ENCODE data around the gene NFATC4. TPM values are rescaled to one million over a fixed set of nuclear protein-coding genes. Genes with fewer than 3 reads are reported as not detected.
A peak's percentile ranks its signal among the peaks of the same experiment; 100 is the strongest.

The NFATC4 gene
- total RNA-seq, 1 donor from 2014 or later: 130 TPM

DNA sequence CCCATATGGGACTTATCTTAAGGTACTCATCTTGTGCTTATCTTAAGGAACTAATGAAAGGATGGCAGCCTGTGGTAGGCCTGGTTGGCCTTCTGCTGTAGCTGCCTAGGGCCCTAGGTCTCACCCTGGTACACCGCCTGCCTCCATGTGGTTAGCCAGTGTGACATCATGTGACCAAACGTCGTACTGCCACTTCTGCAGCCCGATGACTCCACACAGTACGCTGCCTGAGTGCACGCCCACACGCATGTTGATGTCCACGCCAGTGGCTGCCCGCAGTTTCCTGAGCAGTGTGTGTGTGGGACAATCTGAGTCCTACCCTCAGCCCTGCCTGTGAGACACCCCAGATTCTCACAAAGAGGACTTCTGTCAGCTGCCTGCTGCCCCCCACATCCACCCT lies 38.2 kb upstream of the NFATC4 start:
- H3K27ac Mint-ChIP-seq: no peak overlapping the region
- H3K4me1 Mint-ChIP-seq (ENCODE audit: unreplicated experiment): peaks cover 13% of the 10 kb centered on the region
- no peak overlapping the region for H3K4me3 Mint-ChIP-seq
- no peak for DNase-seq (ENCODE audit: extremely low spot score, unreplicated experiment)
- no peaks in the 10 kb centered on the region for H3K36me3 Mint-ChIP-seq
- peaks cover 46% of the 10 kb centered on the region for H3K27me3 Mint-ChIP-seq
- TF ChIP-seq, protein P1, sequence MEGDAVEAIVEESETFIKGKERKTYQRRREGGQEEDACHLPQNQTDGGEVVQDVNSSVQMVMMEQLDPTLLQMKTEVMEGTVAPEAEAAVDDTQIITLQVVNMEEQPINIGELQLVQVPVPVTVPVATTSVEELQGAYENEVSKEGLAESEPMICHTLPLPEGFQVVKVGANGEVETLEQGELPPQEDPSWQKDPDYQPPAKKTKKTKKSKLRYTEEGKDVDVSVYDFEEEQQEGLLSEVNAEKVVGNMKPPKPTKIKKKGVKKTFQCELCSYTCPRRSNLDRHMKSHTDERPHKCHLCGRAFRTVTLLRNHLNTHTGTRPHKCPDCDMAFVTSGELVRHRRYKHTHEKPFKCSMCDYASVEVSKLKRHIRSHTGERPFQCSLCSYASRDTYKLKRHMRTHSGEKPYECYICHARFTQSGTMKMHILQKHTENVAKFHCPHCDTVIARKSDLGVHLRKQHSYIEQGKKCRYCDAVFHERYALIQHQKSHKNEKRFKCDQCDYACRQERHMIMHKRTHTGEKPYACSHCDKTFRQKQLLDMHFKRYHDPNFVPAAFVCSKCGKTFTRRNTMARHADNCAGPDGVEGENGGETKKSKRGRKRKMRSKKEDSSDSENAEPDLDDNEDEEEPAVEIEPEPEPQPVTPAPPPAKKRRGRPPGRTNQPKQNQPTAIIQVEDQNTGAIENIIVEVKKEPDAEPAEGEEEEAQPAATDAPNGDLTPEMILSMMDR (conservative IDR thresholded peaks at IDR 0.05): no peak
- H3K9me3 Mint-ChIP-seq: no peaks in the 10 kb centered on the region

DNA sequence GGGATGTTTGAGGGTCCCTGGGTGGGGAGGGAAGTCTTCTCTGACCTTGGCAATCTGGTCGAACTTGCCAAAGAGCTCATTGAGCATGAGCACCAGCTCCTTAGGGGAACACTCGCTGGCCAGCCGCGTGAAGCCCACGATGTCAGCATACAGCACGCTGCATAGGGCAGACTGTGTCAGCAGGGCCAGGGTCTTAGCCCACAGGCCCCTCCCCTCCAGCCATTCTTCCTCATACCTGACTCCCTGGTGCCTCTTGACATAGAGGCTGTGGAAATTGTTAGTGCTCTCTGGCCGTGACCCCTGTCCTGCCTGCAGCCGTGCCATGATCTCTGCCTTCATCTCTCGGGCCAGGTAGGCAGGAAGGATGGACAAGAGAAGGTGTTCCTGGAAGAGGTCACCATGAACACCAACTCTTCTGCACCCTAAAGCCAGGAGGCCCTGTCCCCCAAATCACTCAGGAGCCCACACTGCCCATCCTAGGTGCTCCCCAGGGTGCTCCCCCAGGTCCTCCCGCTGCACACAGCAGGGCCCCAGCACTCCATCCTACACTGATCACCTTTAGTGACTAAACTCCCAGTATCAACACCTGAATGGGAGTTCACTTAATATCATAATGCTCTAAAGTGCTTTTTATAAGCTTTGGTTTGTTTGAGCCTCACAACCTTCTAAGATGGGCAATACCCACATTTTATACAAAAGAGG lies 36.9 kb upstream of the NFATC4 start:
- TF ChIP-seq, protein P1 (conservative IDR thresholded peaks at IDR 0.05): no peak
- Mint-ChIP-seq H3K4me1 (ENCODE audit: unreplicated experiment) (peaks cover 20% of the 10 kb centered on the region), H3K27ac (no peak overlapping the region), H3K9me3 (no peaks in the 10 kb centered on the region), H3K4me3 (no peak overlapping the region), H3K27me3 (peaks cover 56% of the 10 kb centered on the region), H3K36me3 (no peaks in the 10 kb centered on the region)
- DNase-seq (ENCODE audit: extremely low spot score, unreplicated experiment): no peak

DNA sequence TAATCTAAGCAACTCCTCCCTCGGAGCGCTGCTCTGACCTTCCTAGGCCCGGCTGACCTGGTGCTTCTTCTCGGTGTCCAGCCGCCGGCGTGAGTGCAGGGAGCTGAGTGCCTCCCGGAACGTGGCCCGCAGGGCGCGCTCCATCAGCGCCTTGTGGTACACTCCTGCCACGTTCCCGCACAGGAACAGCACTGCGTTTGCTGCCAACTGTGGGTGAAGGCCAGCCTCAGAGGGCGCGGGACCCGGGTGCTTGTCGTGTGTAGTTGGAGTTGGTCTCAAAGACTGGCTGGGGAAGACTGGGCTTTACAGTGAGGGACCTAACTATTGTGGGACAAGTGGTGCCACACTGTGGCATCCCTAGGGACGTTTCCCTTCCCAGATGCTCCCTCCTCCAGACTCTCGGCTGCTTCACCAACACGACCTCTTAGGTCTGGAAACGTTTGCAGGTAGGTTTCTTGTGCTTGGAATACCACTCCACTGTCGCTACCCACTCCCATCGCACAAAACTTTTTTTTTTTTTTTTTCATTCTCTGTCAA lies 36.2 kb upstream of the NFATC4 start:
- TF ChIP-seq, protein P1 (conservative IDR thresholded peaks at IDR 0.05): no peak
- Mint-ChIP-seq H3K4me1 (ENCODE audit: unreplicated experiment) (peaks cover 20% of the 10 kb centered on the region), H3K9me3 (no peaks in the 10 kb centered on the region), H3K4me3 (peak overlapping the region; percentile 89), H3K27ac (peak overlapping the region; percentile 44), H3K27me3 (peaks cover 63% of the 10 kb centered on the region), H3K36me3 (no peaks in the 10 kb centered on the region)
- no peak for DNase-seq (ENCODE audit: extremely low spot score, unreplicated experiment)

DNA sequence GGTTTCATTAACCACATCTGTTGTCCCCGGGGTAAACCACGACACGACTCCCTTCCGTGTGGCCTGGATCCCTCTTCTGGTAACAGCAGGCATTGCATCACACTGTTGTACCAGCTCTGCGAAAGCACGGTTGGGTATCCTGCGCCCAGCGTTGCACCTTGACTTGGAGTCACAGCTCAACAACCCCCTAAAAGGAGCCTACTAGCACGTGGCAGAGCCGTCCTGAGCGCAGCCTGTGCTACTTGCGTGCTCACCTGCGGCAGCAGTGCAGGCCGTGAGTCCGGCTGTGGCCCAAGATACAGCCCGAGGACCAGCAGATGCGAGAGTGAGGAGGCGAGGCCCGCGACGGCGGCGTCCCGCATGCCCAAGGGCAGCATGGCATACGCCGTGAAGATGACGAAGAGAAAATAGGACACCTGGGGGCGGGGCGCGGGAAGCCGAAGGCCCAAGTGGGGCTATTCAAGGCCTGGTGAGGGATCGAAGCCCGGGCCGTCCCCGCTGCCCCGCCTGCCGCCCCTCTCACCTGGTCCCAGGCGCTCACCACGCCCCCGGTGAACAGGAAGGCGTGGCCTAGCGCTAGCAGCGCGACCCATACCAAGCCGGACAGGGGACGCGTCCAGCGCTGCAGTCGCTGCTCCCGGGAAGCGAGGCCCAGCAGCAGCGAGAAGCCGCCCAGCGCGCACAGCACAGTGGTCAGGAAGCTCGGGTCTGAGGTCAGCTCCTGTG lies 35.6 kb upstream of the NFATC4 start:
- peaks cover 69% of the 10 kb centered on the region for H3K27me3 Mint-ChIP-seq
- peaks cover 18% of the 10 kb centered on the region for H3K4me1 Mint-ChIP-seq (ENCODE audit: unreplicated experiment)
- H3K27ac Mint-ChIP-seq: peak overlapping the region; percentile 44
- peak overlapping the region; percentile 89 for H3K4me3 Mint-ChIP-seq
- DNase-seq (ENCODE audit: extremely low spot score, unreplicated experiment): no peak
- H3K36me3 Mint-ChIP-seq: no peaks in the 10 kb centered on the region
- H3K9me3 Mint-ChIP-seq: no peaks in the 10 kb centered on the region
- TF ChIP-seq, protein P1 (conservative IDR thresholded peaks at IDR 0.05): peak; percentile 81

DNA sequence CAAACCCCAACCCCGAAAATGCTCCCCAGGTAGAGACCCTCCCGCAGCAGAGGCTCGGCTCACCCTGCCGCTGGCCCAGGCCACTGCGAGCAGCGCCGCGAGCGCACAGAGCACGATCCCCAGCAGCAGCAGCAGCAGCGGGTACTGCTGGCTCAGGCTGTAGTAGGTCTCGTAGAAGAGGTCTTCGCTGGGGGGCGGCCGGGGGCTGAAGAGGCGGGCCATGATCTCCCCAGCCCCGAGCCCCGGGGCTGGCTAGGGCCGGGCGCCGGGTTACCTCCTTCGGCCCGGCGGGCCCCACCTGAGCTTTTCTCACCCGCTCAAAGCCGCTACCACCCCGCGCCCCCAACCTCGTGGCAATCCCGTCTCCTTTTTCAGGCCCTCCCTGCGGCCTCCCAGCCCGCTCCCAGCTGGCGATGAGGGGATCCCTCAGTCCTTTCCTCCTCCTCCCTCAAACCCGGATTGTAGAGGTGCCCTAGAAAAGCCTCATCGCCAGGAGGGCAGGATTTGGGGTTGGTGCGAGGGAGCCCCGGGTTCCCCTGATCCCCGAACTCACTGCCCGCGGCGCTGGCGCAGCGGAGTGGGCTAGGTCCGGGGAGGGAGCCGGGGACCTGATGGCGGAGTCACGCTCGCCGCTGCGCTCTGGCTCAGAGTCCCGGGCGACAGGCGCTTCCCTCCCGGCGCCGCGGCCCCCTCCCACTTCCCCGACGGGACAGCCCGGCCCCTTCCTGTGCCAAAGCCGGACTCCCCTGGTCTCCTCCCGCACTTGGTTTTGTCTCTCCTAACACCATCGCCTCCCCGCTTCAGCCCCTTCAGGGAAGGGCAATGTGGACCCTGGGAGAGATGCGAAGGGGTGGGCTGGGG lies 33.3 kb upstream of the NFATC4 start, which contains the start of gene ADCY4:
Gene ADCY4, minus strand, starts transcription at position 641 of the 861 bp plus-strand sequence. Its CDS starts 419 bp downstream, at position 222.
- Mint-ChIP-seq H3K4me3 (peak within 1 kb of the TSS; percentile 83), H3K27me3 (peaks cover 88% of the 10 kb centered on the region), H3K4me1 (ENCODE audit: unreplicated experiment) (peaks cover 16% of the 10 kb centered on the region), H3K27ac (no peak within 1 kb of the TSS), H3K36me3 (no peaks in the 10 kb centered on the region), H3K9me3 (no peaks in the 10 kb centered on the region)
- TF ChIP-seq, protein P1 (conservative IDR thresholded peaks at IDR 0.05): no peak
- DNase-seq (ENCODE audit: extremely low spot score, unreplicated experiment): no peak

Measured in type B pancreatic cell (in vitro differentiated cells).